IPS-18c (cell line): ENCODE data around the gene STARD8.
"Not testable (repeated sequence)": the region's sequence is repeated elsewhere in the genome, so short reads cannot be mapped to it uniquely, and the experiment has no call there.

Experiments used
- H3K4me3 ChIP-seq: 2 replicates; pipeline ENCODE4 v1.7.0; 2013; ENCODE audit warnings: low read depth, mild to moderate bottlenecking, low read length, moderate library complexity; ENCODE audit not compliant: insufficient read depth
- H3K9me3 ChIP-seq: one replicate; pipeline ENCODE4 v1.6.1; 2013; ENCODE audit warnings: mild to moderate bottlenecking, low read length, moderate library complexity; ENCODE audit not compliant: control insufficient read depth, insufficient read depth

The STARD8 gene, protein sequence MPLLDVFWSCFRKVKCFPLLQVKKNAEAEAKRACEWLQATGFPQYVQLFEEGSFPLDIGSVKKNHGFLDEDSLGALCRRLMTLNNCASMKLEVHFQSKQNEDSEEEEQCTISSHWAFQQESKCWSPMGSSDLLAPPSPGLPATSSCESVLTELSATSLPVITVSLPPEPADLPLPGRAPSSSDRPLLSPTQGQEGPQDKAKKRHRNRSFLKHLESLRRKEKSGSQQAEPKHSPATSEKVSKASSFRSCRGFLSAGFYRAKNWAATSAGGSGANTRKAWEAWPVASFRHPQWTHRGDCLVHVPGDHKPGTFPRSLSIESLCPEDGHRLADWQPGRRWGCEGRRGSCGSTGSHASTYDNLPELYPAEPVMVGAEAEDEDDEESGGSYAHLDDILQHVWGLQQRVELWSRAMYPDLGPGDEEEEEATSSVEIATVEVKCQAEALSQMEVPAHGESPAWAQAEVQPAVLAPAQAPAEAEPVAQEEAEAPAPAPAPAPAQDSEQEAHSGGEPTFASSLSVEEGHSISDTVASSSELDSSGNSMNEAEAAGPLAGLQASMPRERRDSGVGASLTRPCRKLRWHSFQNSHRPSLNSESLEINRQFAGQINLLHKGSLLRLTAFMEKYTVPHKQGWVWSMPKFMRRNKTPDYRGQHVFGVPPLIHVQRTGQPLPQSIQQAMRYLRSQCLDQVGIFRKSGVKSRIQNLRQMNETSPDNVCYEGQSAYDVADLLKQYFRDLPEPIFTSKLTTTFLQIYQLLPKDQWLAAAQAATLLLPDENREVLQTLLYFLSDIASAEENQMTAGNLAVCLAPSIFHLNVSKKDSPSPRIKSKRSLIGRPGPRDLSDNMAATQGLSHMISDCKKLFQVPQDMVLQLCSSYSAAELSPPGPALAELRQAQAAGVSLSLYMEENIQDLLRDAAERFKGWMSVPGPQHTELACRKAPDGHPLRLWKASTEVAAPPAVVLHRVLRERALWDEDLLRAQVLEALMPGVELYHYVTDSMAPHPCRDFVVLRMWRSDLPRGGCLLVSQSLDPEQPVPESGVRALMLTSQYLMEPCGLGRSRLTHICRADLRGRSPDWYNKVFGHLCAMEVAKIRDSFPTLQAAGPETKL

GRCh38 chrX:68647156-68647957, at the start of gene STARD8:
Gene STARD8 (plus strand): TSS chrX:68647666. CDS start chrX:68647883, 217 bp downstream.
- Histone ChIP-seq H3K4me3 (peak within 1 kb of the TSS; percentile 22; the same call in 1 of the 2 replicates), H3K9me3 (peaks cover 4% of the 10 kb centered on the region)

GRCh38 chrX:68598841-68599240, 48.6 kb upstream of the STARD8 start:
- Histone ChIP-seq H3K9me3 (peaks cover 2% of the 10 kb centered on the region), H3K4me3 (no peak overlapping the region)

GRCh38 chrX:68599256-68600152, 48.0 kb upstream of the STARD8 start:
- no peak overlapping the region for H3K4me3 ChIP-seq
- H3K9me3 ChIP-seq: peaks cover 2% of the 10 kb centered on the region

GRCh38 chrX:68604216-68604615, 43.2 kb upstream of the STARD8 start:
- not testable (repeated sequence) for H3K4me3 ChIP-seq, H3K9me3 ChIP-seq

- H3K4me3 ChIP-seq: not testable (repeated sequence)
These were observed 32.7 kb upstream of the STARD8 start for GRCh38 chrX:68614733-68615132.

GRCh38 chrX:68627986-68628385, 19.5 kb upstream of the STARD8 start:
- Histone ChIP-seq H3K9me3 (no peaks in the 10 kb centered on the region), H3K4me3 (no peak overlapping the region)

More at GRCh38 chrX:68614733-68615132, 32.7 kb upstream of the STARD8 start:
- not testable (repeated sequence) for H3K9me3 ChIP-seq

DNA sequence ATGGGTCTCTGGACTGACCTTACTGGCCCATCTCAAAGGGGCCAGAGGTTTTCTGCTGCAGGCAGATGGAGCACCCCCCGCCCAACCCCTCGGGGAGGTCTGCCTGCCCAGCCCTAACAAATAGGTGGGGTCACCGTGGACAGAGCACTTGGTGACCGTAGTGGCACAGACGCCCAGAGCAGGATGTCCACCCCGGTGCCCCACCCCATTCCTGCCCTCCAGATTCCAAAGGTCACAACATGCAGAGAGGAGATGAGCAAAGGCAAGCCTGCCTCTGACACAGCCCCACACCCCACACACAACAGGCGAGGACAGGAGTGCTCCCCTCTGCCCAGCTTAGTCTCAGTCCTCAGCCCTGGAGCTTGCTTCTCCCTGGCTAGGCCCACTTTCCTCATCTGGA, 17.5 kb upstream of the STARD8 start:
- H3K4me3 ChIP-seq, H3K9me3 ChIP-seq: not testable (repeated sequence)

DNA sequence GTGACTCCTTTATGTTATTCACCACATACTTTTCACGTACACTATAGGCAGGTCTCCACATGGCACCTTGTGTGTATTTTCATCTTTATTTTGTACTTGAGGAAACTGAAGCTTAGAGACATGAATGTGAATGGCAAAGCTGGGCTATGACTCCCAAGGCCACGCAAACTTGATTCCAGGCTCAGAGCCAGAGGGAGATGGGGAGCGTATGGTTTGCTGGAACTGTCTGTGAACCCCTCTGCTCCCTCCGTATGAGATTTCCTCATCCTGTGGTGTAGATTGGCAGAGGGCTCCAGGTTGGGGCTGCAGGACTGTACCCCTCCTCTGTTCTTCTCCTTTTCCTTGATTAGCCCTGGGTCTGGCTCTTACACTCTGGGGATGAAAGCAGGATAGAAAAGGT, 16.1 kb upstream of the STARD8 start:
- peaks cover 3% of the 10 kb centered on the region for H3K9me3 ChIP-seq
- H3K4me3 ChIP-seq: no peak overlapping the region

GRCh38 chrX:68632491-68632890, 15.0 kb upstream of the STARD8 start:
- Histone ChIP-seq H3K9me3 (peaks cover 3% of the 10 kb centered on the region), H3K4me3 (no peak overlapping the region)

GRCh38 chrX:68633981-68634380, 13.5 kb upstream of the STARD8 start:
- Histone ChIP-seq H3K4me3 (no peak overlapping the region), H3K9me3 (peaks cover 3% of the 10 kb centered on the region)

DNA sequence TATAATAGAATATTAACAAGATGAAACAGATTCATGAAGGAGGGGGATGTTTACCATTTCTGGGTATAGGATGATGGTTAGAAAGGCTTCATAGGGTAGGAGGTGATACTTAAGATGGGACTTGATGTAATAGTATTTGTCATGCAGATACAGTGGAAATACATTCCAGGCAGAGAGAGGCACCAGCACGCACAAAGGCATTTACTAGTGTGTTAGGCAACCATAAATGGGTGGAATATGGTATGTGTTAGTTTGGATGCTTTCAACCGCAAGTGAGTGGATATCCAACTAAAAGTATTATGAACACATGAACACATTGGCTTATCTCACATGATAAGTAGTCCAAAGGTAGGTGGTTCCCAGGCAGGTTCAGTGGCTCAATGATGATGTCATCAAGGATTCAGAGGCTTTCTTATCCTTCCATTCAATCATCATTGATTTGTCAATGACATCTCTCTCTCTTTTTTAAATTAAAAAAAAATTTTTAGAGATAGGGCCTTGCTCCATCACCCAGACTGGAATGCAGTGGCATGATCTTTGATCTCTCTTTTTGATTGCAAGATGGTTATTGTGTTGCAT, 12.7 kb upstream of the STARD8 start:
- no peak overlapping the region for H3K4me3 ChIP-seq
- H3K9me3 ChIP-seq: peaks cover 6% of the 10 kb centered on the region

DNA sequence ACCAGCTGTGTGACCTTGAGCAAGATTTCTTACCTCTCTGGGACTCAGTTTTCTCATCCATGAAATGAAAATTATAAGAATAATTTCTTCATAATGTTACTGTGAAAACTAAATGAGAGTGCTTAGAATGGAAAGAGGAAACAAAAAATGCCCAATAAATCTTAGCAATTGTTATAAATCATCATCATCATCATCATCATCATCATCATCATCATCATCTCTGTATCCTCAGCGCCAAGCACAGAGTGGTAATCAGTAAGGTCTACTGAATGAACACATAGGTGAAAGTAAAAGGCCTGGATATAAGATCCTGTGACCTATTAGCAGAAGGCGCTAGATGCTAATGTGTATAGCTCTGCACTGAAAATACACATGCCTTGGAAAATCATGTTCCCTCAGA, 6.8 kb upstream of the STARD8 start:
- Histone ChIP-seq H3K9me3 (peaks cover 3% of the 10 kb centered on the region), H3K4me3 (no peak overlapping the region)

DNA sequence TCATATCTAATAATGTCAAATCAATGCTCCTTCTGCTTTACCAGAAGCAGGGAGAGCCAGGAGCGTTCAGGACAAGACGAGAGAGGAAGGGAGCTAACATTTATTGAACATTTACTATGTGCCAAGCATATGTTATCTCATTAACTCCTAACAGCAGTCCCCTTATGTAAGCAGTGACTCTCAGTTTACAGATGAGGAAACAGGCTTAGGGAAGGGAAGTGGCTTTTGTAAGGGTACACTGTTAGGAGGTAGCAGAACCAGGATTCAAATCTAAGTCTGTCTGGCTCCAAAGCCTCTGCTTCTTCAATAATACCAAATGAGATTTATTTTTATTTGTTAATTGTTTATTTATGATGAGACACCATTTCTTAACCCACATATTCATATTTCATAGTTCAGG, 2.6 kb upstream of the STARD8 start:
- peaks cover 2% of the 10 kb centered on the region for H3K9me3 ChIP-seq
- H3K4me3 ChIP-seq: no peak overlapping the region

GRCh38 chrX:68646421-68646820, 1.0 kb upstream of the STARD8 start:
- no peak overlapping the region for H3K4me3 ChIP-seq
- peaks cover 4% of the 10 kb centered on the region for H3K9me3 ChIP-seq

GRCh38 chrX:68648960-68649359, 1.5 kb downstream of the STARD8 start:
- Histone ChIP-seq H3K9me3 (peaks cover 8% of the 10 kb centered on the region), H3K4me3 (no peak overlapping the region)

DNA sequence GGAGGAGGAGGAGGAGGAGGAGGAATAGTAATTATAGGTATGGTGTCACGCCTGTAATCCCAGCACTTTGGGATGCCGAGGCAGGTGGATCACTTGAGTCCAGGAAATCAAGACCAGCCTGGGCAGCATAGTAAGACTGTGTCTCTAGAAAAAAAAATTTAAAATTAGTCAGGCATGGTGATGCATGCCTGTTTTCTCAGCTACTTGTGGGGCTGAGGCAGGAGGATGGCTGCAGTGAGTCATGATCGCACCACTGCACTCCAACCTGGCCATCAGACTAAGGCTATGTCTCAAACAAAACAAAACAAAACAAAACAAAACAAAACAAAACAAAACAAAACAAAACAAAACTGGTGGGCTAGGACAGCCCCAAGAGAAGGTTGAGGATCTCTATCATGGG, 3.0 kb downstream of the STARD8 start:
- Histone ChIP-seq H3K9me3 (peaks cover 8% of the 10 kb centered on the region), H3K4me3 (no peak overlapping the region)
